Upper lobe of left lung (tissue), 4 donors: ENCODE data around the gene RAB40B.

Experiments
- CTCF ChIP-seq, 6 experiments: fragments of 450-650 bp in 4 of 6; fragments of 200-600 bp in 2 of 6; sonication (generic) in 2 of 6; IDR thresholded peaks; one replicate each; pipeline ENCODE4 v1.5.1; 2016 to 2019; ENCODE audit warnings: antibody characterized with exemption in 6 of 6
- POLR2A ChIP-seq, 4 donors: fragments of 450-650 bp; IDR thresholded peaks; one replicate each; pipeline ENCODE4 v1.5.1; 2016 to 2017; ENCODE audit warnings: antibody characterized with exemption in 4 of 4, mild to moderate bottlenecking in 2 of 4
- POLR2AphosphoS5 ChIP-seq, 2 donors: sonication (generic); formaldehyde crosslinking; IDR thresholded peaks; one replicate each; pipeline ENCODE4 v1.5.1; 2017; ENCODE audit warnings: antibody characterized with exemption in 2 of 2

GRCh38 chr17:82630212-82630611 is 68.3 kb downstream of the RAB40B start:
- TF ChIP-seq CTCF (IDR thresholded peaks at IDR 0.05) (no peak), POLR2A (IDR thresholded peaks at IDR 0.05) (no peak), POLR2AphosphoS5 (IDR thresholded peaks at IDR 0.05) (no peak)
